ENCODE results near the gene CHST11.

The CHST11 gene

DNA sequence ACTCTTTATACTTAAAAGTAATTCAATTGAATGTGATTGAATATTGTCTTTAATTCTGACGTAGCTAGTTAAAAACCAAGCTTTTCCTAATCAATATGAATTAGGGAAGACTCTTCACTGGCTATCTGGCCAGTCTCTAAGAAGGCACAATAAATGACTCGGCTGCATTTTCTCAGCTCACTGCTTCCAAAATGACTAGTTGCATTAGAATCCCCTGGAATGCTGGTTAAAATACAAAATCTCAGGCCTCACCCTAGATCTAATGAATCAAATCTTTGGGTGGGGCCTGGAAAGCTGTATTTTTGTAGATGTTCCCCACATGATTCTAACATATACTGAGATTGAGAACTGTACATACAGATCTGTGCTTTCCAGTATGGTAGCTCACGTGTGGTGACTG, 242.1 kb downstream of the CHST11 start:
- no peaks in the 10 kb centered on the region for H3K9me3 Mint-ChIP-seq

DNA sequence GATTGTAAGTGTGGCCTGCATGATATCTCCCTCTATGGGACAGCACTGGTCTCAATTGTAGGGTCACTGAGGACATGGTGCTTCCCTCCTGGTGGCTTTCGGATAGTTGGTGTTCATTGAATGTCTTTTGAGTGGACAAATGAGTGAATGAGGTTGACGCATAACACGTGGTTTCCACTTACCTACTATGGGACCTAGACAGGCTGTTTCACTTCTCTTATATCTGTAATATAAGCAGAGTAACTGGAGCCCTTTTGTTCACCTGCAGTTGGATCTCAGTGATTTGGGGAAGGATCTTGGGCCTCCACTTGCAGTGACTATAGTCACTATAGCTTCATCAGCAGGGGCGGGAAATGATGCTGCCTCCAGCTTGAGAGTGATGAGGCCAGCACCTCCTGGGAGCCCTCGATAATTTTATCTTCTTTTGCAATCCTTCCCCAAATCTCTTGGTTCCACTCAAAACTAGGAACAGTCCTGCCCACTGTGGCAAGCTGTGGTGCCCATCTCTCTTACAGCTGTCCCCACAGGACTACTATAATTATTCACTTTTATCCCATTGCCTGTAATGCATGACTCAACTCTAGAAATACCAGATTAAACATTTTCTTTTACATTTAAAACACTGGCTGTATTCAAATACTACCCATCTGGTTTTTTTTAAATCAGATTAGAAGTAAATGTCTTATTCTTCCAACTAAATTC, 242.9 kb downstream of the CHST11 start:
- Mint-ChIP-seq H3K27ac (peak overlapping the region; percentile 64), H3K27me3 (no peaks in the 10 kb centered on the region), H3K36me3 (peaks cover 37% of the 10 kb centered on the region), H3K4me1 (peaks cover 57% of the 10 kb centered on the region), H3K4me3 (no peak overlapping the region), H3K9me3 (no peaks in the 10 kb centered on the region)
- ATAC-seq, result peak; percentile 72

More for the DNA sequence above, 242.1 kb downstream of the CHST11 start:
- Mint-ChIP-seq H3K27ac (peak overlapping the region; percentile 64), H3K36me3 (peaks cover 36% of the 10 kb centered on the region), H3K27me3 (no peaks in the 10 kb centered on the region), H3K4me1 (peaks cover 64% of the 10 kb centered on the region), H3K4me3 (no peak overlapping the region)
- no peak for ATAC-seq

DNA sequence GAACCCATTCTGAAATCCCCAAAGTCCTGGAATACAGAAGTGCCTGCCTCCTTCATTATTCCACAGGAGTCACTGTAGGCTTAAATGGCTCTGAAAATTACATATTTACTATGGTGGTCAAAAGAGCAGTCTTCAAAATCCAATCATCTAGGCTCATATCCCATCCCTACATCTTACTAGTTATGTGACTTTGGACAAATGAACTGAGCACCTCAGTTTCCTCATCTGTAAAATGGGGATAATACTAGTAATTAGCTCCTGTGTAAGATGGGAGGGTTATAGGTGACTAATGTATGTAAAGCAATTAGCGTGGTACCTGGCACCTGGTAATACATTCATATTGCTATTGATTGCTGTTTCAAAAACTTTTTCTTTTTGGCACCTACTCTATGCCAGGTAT, 243.6 kb downstream of the CHST11 start:
- Mint-ChIP-seq H3K27me3 (no peaks in the 10 kb centered on the region), H3K4me1 (peaks cover 50% of the 10 kb centered on the region), H3K4me3 (no peak overlapping the region), H3K27ac (peak overlapping the region; percentile 64), H3K36me3 (peaks cover 37% of the 10 kb centered on the region), H3K9me3 (no peaks in the 10 kb centered on the region)
- ATAC-seq, result no peak

DNA sequence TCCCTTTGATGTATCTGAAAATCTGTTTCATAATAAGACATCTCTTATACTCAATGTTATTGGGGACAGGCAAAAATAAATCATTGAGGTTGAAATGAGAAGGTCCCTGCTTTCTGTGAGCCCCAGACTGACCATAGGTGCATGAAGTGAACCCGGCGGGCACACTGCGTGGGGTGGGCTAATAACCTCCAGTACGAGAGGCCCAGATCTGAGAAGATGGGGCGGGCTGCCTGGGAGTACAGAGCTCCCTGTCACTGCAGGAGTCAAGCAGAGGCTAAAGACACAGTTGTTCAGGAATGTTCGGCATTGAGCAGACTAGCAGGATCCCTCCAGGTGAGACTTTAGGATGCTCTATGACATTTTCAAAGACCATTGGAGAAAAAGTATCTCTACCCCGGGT, 244.6 kb downstream of the CHST11 start:
- H3K27ac Mint-ChIP-seq, result no peak overlapping the region
- peaks cover 48% of the 10 kb centered on the region for H3K4me1 Mint-ChIP-seq
- peaks cover 37% of the 10 kb centered on the region for H3K36me3 Mint-ChIP-seq
- no peak for ATAC-seq
- H3K27me3 Mint-ChIP-seq, result no peaks in the 10 kb centered on the region
- H3K9me3 Mint-ChIP-seq, result no peaks in the 10 kb centered on the region
- H3K4me3 Mint-ChIP-seq, result no peak overlapping the region

DNA sequence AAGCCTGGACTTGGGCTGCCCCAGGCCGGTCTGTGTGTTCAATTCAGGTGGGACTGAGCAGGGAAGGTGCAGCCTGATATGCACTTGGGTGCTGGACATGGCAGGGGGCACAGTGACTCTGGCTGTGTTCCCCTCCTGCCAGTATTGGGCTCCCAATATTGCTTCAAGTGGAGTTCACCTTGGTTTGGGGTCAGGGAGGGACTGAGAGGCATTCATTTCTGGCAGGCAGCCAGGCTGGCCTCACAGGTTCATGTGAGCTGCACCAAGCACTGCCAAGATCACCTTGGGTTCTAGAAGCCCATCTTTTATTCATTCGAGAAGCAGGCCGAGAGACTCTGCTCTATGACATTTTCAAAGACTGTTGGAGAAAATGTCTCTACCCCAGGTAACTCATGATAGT, 245.0 kb downstream of the CHST11 start:
- peaks cover 47% of the 10 kb centered on the region for H3K4me1 Mint-ChIP-seq
- ATAC-seq, result no peak
- no peaks in the 10 kb centered on the region for H3K27me3 Mint-ChIP-seq
- no peak overlapping the region for H3K27ac Mint-ChIP-seq
- no peak overlapping the region for H3K4me3 Mint-ChIP-seq
- H3K36me3 Mint-ChIP-seq, result peaks cover 35% of the 10 kb centered on the region
- H3K9me3 Mint-ChIP-seq, result no peaks in the 10 kb centered on the region

DNA sequence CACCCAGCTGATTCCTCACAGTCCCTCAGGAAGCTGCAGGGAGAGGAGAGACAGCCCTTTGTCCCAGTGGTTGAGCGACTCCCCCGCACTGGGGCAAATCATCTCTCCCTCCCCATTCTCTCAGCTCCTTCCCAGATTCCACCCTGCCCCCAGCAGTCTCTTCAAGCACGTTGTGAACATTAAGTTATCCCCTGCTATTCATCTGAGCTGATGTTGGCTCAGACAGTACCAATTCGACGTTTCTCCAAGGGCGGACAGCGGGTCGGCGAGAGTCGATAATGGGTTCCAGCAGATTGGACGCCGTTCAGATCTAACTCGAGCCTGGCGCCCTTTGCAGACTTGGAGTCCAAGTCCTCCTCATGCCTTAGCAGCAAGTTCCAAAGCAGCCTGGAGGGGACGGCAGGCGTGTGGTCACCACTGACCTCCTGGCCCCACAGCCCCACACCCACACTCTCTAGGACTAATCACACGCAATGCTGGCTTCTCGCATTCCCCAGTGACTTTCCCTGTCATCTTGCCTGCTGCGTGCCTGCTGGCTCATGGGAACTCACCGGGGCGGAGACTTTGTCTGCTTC, 245.9 kb downstream of the CHST11 start:
- Mint-ChIP-seq H3K27ac (no peak overlapping the region), H3K9me3 (no peaks in the 10 kb centered on the region), H3K4me1 (peaks cover 38% of the 10 kb centered on the region), H3K36me3 (peaks cover 26% of the 10 kb centered on the region), H3K27me3 (no peaks in the 10 kb centered on the region), H3K4me3 (no peak overlapping the region)
- ATAC-seq, result no peak

DNA sequence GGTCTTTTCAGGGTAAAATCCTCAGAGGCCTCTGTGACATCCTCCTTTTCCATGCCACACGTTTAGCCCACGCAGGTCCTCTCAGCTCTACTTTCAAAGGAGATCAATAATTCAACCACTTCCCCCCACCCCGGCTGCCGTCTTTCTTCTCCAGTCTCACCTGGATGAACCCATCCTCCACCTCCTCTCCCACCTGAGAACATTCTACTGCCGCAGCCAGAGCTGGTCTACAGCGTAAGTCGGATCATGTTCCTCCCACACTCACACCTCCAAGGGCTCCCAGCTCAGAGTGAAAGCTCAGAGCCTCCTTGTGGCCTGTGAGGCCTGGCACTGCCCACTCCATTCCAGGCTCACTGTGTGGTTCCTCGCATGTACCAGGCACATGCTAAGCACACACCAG, 246.6 kb downstream of the CHST11 start:
- Mint-ChIP-seq H3K36me3 (peaks cover 19% of the 10 kb centered on the region), H3K9me3 (no peaks in the 10 kb centered on the region), H3K4me1 (peaks cover 31% of the 10 kb centered on the region), H3K4me3 (no peak overlapping the region), H3K27ac (peak overlapping the region; percentile 37), H3K27me3 (no peaks in the 10 kb centered on the region)
- ATAC-seq, result no peak

DNA sequence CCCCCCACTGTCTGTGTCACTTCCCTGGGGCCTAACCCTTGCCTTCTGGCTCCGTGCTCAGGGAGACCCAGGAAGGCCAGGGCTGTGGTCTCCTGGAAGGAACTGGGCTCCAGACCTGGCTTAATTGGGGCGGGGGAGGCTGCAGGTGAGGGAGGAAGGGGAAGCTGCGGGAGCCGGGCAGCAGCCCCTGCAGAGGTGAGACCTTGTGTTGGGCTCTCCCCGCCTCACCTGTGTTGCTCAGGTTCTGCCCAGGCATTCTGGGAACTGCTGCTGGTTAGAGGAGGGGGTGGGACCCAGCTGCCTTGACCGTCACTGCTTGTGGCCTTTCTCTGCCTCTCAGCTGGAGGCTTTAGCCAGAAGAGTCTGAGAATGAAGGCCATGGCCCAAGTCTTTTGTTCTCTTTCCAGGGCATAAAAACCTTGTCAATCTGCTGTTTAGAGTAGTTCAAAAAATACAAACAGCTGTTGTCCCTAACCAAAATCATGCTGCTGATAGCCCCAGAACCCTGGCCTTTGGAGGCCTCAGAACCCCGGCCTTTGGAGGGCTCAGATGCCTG, 247.6 kb downstream of the CHST11 start:
- no peak for ATAC-seq
- H3K4me1 Mint-ChIP-seq, result peaks cover 36% of the 10 kb centered on the region
- no peaks in the 10 kb centered on the region for H3K9me3 Mint-ChIP-seq
- no peak overlapping the region for H3K4me3 Mint-ChIP-seq
- no peaks in the 10 kb centered on the region for H3K27me3 Mint-ChIP-seq
- peaks cover 27% of the 10 kb centered on the region for H3K36me3 Mint-ChIP-seq
- H3K27ac Mint-ChIP-seq, result peak overlapping the region; percentile 37

DNA sequence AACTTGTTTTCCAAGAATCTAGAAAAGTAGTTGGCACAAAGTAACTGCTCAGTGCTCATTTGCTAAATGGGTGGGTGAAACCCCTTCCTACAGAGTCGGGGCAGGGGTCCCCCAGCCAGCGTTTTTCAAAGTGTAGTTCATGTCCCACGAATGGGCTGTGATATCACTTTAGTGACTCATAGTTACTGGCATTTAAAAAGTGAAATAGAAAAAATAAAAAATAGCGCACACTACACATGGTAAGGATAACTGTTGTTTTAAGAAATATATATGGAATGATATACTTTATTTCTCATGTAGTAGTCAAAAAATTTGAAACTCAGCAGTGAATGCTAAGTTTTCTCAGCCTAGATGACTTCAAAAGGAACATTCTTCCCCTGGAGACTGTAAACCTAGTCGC, 250.4 kb downstream of the CHST11 start:
- peaks cover 36% of the 10 kb centered on the region for H3K36me3 Mint-ChIP-seq
- no peak overlapping the region for H3K4me3 Mint-ChIP-seq
- no peak overlapping the region for H3K27ac Mint-ChIP-seq
- no peak for ATAC-seq
- H3K27me3 Mint-ChIP-seq, result no peaks in the 10 kb centered on the region
- peaks cover 38% of the 10 kb centered on the region for H3K4me1 Mint-ChIP-seq
- H3K9me3 Mint-ChIP-seq, result no peaks in the 10 kb centered on the region

DNA sequence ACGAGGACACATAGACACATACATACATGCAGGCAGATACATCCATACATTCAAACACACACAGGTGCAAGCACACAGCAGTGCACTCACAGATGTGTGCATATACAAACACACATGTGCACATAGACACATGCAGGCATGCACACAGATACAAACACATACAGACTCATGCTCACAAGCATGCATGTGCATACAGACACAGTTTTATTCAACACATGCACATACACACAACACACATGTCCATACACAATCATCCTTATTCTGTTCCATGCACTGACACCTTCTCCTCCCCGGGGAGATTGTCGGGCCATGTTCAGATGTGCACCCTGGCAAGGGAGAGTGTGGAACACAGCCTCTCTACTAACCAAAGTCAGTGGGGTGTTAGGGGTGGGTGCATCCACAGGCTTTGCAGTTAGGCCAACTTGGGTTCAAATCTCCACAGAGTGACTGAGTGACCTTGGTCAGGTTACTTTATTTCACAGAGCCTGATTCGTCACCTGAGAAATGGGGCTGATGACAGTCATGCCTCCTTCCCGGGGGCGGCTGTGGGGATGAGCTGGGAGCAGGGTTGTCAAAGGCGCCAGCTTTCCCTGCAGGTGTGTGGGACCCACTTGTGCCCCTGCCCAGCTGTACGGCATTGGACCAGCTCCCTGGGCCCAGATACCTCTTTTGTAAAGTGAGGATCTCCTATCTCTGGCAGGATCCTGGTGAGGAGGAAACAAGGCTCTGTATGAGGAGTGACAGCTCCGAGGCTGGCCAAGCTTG, 251.2 kb downstream of the CHST11 start:
- no peaks in the 10 kb centered on the region for H3K9me3 Mint-ChIP-seq
- H3K27me3 Mint-ChIP-seq, result no peaks in the 10 kb centered on the region
- H3K36me3 Mint-ChIP-seq, result peaks cover 29% of the 10 kb centered on the region
- H3K4me1 Mint-ChIP-seq, result peaks cover 33% of the 10 kb centered on the region
- no peak overlapping the region for H3K27ac Mint-ChIP-seq
- no peak for ATAC-seq
- no peak overlapping the region for H3K4me3 Mint-ChIP-seq

DNA sequence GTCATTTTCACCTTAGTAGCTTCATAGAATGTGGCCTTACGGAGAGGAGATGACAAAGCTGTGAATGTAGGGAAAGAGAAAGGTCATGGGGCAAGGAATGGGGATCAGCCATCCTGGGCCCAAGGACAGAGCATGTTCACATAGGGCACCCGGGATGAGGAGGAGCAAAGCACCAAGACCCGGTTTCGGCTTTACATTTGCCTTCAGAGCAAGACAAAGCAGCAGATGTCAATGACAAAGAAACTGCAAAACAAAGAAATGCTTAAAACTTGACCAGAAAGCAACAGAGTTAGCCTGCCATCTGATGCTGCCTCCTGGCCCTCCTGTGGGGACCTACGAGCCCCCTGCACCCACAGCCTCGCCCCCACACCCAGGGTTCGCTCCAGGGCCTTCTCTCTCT, 252.1 kb downstream of the CHST11 start:
- Mint-ChIP-seq H3K9me3 (no peaks in the 10 kb centered on the region), H3K4me1 (peaks cover 25% of the 10 kb centered on the region), H3K27me3 (no peaks in the 10 kb centered on the region), H3K4me3 (no peak overlapping the region), H3K36me3 (peaks cover 26% of the 10 kb centered on the region), H3K27ac (no peak overlapping the region)
- ATAC-seq, result no peak

DNA sequence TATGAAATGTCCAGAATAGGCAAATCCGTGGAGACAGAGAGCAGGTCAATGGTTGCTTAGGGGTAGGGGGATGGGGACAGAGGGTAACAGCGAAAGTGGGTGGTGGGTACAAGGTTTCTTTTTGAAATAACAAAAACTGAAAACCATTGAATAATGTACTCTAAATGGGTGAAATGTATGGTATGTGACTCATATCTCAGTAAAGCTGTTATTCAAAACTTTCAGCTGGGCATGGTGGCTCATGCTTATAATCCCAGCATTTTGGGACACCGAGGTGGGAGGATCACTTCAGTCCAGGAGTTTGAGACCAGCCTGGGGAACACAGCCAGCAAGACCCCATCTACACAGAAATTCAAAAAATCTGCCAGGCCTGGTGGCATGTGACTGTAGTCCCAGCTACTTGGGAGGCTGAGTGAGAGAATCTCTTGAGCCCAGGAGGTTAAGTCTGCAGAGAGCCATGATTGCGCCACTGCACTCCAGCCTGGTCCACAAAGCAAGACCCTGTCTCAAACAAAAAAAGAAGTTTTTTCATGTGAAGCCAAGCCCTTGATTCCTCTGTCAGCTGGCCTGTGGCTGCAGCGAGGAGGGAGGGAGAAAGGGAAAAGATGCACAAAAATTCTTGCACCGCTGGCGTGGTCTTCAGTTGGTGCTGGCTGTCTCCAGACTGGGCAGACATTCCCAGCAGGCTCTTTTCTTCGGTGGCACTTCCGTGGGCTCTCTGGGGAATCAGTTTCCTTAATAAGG, 253.1 kb downstream of the CHST11 start:
- no peaks in the 10 kb centered on the region for H3K9me3 Mint-ChIP-seq
- peaks cover 33% of the 10 kb centered on the region for H3K4me1 Mint-ChIP-seq
- H3K36me3 Mint-ChIP-seq, result peaks cover 32% of the 10 kb centered on the region
- no peak overlapping the region for H3K27ac Mint-ChIP-seq
- no peak overlapping the region for H3K4me3 Mint-ChIP-seq
- no peaks in the 10 kb centered on the region for H3K27me3 Mint-ChIP-seq
- no peak for ATAC-seq

DNA sequence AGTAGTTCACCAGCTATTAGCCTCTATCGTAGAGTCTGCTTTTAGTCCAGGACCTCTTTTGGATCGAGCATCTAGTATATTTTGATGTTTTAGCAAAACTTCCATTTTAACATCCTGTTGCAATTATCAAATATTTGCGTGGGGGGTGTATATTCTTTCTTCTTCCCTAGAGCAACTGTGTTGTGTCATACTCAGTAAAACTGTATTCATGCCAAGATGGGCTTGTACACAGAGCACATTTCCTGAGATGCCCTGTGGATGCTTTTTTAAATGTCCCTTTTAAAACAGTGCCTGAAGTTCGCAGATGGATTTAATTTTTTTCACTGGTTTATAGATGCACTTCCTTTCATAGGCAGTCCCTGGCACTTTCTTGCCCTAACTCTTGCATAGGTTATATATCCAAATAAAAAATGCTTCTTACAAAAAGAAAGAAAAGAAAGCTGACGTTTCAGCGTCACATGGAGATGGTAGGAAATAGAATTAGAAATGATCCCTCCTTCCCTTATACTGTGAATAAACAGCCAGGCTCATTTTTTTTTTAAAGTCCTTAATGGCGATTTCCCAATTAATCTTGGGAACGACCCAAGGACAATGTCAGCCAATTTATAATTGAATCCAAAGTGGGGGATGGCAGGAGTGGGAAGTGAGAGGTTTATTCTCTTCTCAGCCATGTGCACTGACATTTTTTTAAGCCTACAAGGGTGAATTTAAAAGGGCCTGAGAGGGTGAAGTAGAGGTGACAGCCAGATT, 254.4 kb downstream of the CHST11 start:
- no peak overlapping the region for H3K4me3 Mint-ChIP-seq
- peaks cover 32% of the 10 kb centered on the region for H3K36me3 Mint-ChIP-seq
- no peaks in the 10 kb centered on the region for H3K9me3 Mint-ChIP-seq
- ATAC-seq, result no peak
- no peak overlapping the region for H3K27ac Mint-ChIP-seq
- peaks cover 39% of the 10 kb centered on the region for H3K4me1 Mint-ChIP-seq
- no peaks in the 10 kb centered on the region for H3K27me3 Mint-ChIP-seq

DNA sequence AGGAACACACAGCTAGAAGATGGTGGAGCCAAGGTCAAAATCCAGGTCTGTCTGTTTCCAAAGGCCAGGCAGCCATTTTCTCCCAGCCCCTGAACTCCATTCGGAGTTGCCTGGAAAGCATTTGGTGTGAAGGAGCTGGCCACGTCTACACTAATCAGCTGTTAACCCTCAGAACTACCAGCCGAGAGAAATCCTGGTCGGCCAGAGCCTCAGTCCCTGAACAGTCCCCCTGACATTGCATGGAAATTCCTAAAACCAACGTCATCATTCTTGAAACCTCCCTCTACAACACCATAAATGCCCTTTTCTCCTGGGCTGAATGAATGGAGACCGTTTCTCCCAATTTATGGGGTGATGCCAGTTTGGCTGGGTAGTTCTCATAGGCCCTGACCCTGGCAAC, 255.7 kb downstream of the CHST11 start:
- no peak for ATAC-seq
- Mint-ChIP-seq H3K4me3 (no peak overlapping the region), H3K36me3 (peaks cover 32% of the 10 kb centered on the region), H3K27me3 (no peaks in the 10 kb centered on the region), H3K4me1 (peaks cover 36% of the 10 kb centered on the region), H3K27ac (no peak overlapping the region), H3K9me3 (no peaks in the 10 kb centered on the region)
